LNCAP (cell line): ENCODE results near the gene ECEL1.

Experiments used
- TF ChIP-seq, protein P1 (sequence below): fragments of 450-650 bp; IDR thresholded peaks from 2 replicates; pipeline ENCODE4 v1.5.1; 2017; ENCODE audit warnings: mild to moderate bottlenecking

Gene ECEL1

DNA sequence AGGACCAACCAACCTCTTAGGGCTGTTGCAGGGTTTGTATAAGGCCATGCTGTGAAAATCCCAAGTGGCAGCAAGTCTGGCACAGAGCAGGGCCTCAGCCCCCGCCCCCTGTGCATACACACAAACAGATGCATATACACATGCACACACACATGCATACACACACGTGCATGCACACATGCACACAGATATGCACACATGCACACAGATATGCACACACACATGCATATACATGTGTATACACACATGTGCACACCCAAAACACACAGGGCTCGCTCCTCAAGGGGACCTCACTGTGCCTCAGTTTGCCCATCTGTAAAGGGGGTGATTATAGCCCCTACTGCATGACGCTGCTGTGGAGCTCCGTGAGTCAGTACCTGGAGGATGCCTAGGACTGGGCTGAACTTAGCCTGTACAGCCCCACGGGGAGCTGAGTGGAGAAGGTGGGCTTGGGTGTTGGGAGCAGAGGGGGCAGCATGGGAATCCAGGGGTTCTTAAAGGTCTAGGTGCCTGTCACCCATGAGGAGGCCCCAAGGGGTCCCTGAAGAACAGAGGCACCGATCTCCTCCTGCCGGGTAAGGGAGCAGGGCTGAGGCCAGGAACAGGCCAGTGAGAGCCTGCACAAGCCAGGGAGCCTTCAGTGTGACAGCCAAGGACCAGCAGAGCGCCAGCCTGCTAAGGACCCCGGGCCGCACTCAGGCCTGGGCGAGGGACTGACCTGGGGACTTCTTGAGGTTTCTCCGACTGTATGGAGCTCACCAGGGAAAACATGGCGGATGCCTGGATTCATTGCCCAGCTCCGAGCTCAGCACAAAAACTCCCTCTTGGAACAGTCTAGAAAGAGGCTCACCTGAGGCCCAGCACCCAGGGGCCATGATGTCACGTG lies 55.7 kb downstream of the ECEL1 start:
- TF ChIP-seq, protein P1, sequence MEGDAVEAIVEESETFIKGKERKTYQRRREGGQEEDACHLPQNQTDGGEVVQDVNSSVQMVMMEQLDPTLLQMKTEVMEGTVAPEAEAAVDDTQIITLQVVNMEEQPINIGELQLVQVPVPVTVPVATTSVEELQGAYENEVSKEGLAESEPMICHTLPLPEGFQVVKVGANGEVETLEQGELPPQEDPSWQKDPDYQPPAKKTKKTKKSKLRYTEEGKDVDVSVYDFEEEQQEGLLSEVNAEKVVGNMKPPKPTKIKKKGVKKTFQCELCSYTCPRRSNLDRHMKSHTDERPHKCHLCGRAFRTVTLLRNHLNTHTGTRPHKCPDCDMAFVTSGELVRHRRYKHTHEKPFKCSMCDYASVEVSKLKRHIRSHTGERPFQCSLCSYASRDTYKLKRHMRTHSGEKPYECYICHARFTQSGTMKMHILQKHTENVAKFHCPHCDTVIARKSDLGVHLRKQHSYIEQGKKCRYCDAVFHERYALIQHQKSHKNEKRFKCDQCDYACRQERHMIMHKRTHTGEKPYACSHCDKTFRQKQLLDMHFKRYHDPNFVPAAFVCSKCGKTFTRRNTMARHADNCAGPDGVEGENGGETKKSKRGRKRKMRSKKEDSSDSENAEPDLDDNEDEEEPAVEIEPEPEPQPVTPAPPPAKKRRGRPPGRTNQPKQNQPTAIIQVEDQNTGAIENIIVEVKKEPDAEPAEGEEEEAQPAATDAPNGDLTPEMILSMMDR, result no peak
